K562 (cell line): ENCODE measurements around the gene C1orf56. TPM values are rescaled to one million over a fixed set of nuclear protein-coding genes. Genes with fewer than 3 reads are reported as not detected.

ENCODE experiments used
- ARNT ChIP-seq, 2 experiments: fragments of 450-650 bp; IDR thresholded peaks; 2 replicates each; pipeline ENCODE4 v1.6.1; 2016; ENCODE audit warnings: mild to moderate bottlenecking in 1 of 2
- CTBP1 ChIP-seq: fragments of 450-650 bp; IDR thresholded peaks from 2 replicates; pipeline ENCODE4 v1.6.1; 2016; ENCODE audit warnings: borderline replicate concordance
- E2F8 ChIP-seq: fragments of 450-650 bp; IDR thresholded peaks from 2 replicates; pipeline ENCODE4 v1.7.1; 2018; ENCODE audit warnings: mild to moderate bottlenecking, low read depth; ENCODE audit not compliant: partially characterized antibody
- ELK3 ChIP-seq: fragments of 450-650 bp; formaldehyde crosslinking; IDR thresholded peaks from 2 replicates; pipeline ENCODE4 v1.4.0; 2020; ENCODE audit warnings: mild to moderate bottlenecking
- EP400 ChIP-seq: fragments of 450-650 bp; IDR thresholded peaks from 2 replicates; pipeline ENCODE4 v1.6.1; 2017; ENCODE audit warnings: antibody characterized with exemption, mild to moderate bottlenecking, moderate library complexity
- FOXK2 ChIP-seq, 2 experiments: fragments of 450-650 bp; IDR thresholded peaks in 1 of 2; conservative IDR thresholded peaks in 1 of 2; 2 replicates each; pipeline ENCODE4 v1.6.1; 2016; ENCODE audit warnings: low read depth in 2 of 2, mild to moderate bottlenecking in 1 of 2
- FUS ChIP-seq: fragments of 200-400 bp; formaldehyde crosslinking; optimal IDR thresholded peaks from 2 replicates; pipeline ENCODE3; 2017; ENCODE audit warnings: low read depth, low read length
- HINFP ChIP-seq: fragments of 450-650 bp; conservative IDR thresholded peaks from 2 replicates; pipeline ENCODE4 v1.6.1; 2016; ENCODE audit warnings: missing genetic modification characterization, low read depth, mild to moderate bottlenecking, control low read depth, missing compliant biosample characterization
- KDM5B ChIP-seq: fragments of 200-600 bp; sonication (generic); IDR thresholded peaks from 2 replicates; pipeline ENCODE4 v1.6.1; 2012; ENCODE audit warnings: low read depth, mild to moderate bottlenecking, moderate library complexity, low read length, control low read depth, inconsistent platforms; ENCODE audit not compliant: insufficient replicate concordance
- MNT ChIP-seq, 2 experiments: fragments of 450-650 bp; conservative IDR thresholded peaks; 2 replicates each; pipeline ENCODE4 v1.6.1; 2017; ENCODE audit warnings: mild to moderate bottlenecking in 2 of 2, moderate library complexity in 2 of 2
- POU5F1 ChIP-seq: fragments of 150-350 bp; IDR thresholded peaks from 2 replicates; pipeline ENCODE4 v1.6.1; 2014; ENCODE audit warnings: borderline replicate concordance, low read length, low read depth, mild to moderate bottlenecking; ENCODE audit not compliant: partially characterized antibody
- RFX7 ChIP-seq: fragments of 250-450 bp; sonication (Bioruptor Pico); IDR thresholded peaks from 2 replicates; pipeline ENCODE4 v1.5.1; 2021; ENCODE audit warnings: mild to moderate bottlenecking
- SIN3A ChIP-seq, 2 experiments: fragments of 150-350 bp in 1 of 2; IDR thresholded peaks; 2 replicates each; pipeline ENCODE4 v1.6.1; 2011 to 2016; ENCODE audit warnings: borderline replicate concordance in 2 of 2, low read depth in 2 of 2, low read length in 2 of 2, mild to moderate bottlenecking in 2 of 2, moderate library complexity in 2 of 2; ENCODE audit not compliant: control insufficient read depth in 1 of 2
- SMARCA4 ChIP-seq: fragments of 450-650 bp; IDR thresholded peaks from 2 replicates; pipeline ENCODE4 v1.6.1; 2016
- TEAD1 ChIP-seq, 2 experiments: fragments of 450-650 bp in 1 of 2; sonication (generic) in 1 of 2; formaldehyde crosslinking; IDR thresholded peaks; 2 replicates each; pipeline versions ENCODE4 v1.4.0 to v1.8.0; 2020 to 2022; ENCODE audit warnings: mild to moderate bottlenecking in 2 of 2, missing genetic modification reagents in 1 of 2
- USF1 ChIP-seq: sonication (generic); formaldehyde crosslinking; IDR thresholded peaks from 2 replicates; pipeline ENCODE4 v1.9.0; 2022; ENCODE audit warnings: mild to moderate bottlenecking, missing genetic modification reagents
- ZNF174 ChIP-seq: fragments of 250-450 bp; sonication (Bioruptor Pico); IDR thresholded peaks from 2 replicates; pipeline ENCODE4 v1.4.0; 2020; ENCODE audit warnings: mild to moderate bottlenecking
- ZNF766 ChIP-seq: fragments of 200-800 bp; sonication (Bioruptor generic); conservative IDR thresholded peaks from 2 replicates; pipeline ENCODE4 v1.6.1; 2016; ENCODE audit warnings: missing genetic modification characterization, missing compliant biosample characterization
- polyA plus RNA-seq, 8 experiments: library from polyadenylated mRNA; depleted of rRNA in 4 of 8; stranded (reverse) in 5 of 8; unstranded in 3 of 8; fragments of >200 nt; fragmentation: Nextera tagmentation in 2 of 8; fragmentation: Illumina TruSeq in 1 of 8; extraction: Ambion mirVana in 2 of 8; extraction: Trizol in 1 of 8; gene quantifications; 2 replicates each; pipeline versions ENCODE4 v1.2.1 to v1.2.3, GENCODE V29; 2011 to 2014; ENCODE audit warnings: inconsistent platforms in 1 of 8, missing spikeins in 1 of 8
- total RNA-seq, 7 experiments: library from RNA; depleted of rRNA in 6 of 7; stranded (reverse); fragments of >200 nt in 6 of 7; fragmentation: Illumina TruSeq in 2 of 7; extraction: Trizol in 2 of 7; gene quantifications; 2 replicates each; pipeline versions ENCODE4 v1.2.1 to v1.2.3, GENCODE V29; 2011 to 2021; ENCODE audit warnings: low replicate concordance in 1 of 7

C1orf56 gene
- total and polyA plus RNA-seq, 9 of the 15 experiments (the other 6 are each of a cell fraction or from before 2014, with no cell fraction given): 0.18 to 15.7 (median 1.1) TPM

- TF ChIP-seq E2F8: peak; percentile 18
- no peak for TF ChIP-seq HINFP (tag)
- TF ChIP-seq TEAD1 (CRISPR knock-in tag; IDR thresholded peaks at IDR 0.05): 0 out of 4 replicates have a peak, but pooled peaks of 1 of the 2 experiments have one; percentile 9
- no peak for TF ChIP-seq POU5F1
- peak; percentile 57 to 70; a peak in 2 of 4 replicates for TF ChIP-seq SIN3A (IDR thresholded peaks at IDR 0.05; ENCODE audit: borderline replicate concordance in 2 of 2, control insufficient read depth in 1 of 2, low read depth in 2 of 2, low read length in 2 of 2)
- TF ChIP-seq USF1: peak; percentile 24; the same call in 1 of the 2 replicates
- no peak for TF ChIP-seq FUS
- TF ChIP-seq ZNF766: 0 out of 2 replicates have a peak, but pooled peaks have one; percentile 3
- TF ChIP-seq FOXK2 (conservative IDR thresholded peaks at IDR 0.05 in 1 of 2, IDR thresholded peaks at IDR 0.05 in 1 of 2; ENCODE audit: low read depth in 2 of 2): no peak
- peak; percentile 29 to 56; a peak in 1 of 4 replicates for TF ChIP-seq ARNT (IDR thresholded peaks at IDR 0.05)
- no peak for TF ChIP-seq SMARCA4
- TF ChIP-seq ZNF174 (CRISPR knock-in tag): no peak
- peak; percentile 53; the same call in 1 of the 2 replicates for TF ChIP-seq CTBP1
- TF ChIP-seq KDM5B: peak; percentile 58
- TF ChIP-seq RFX7 (CRISPR knock-in tag): no peak
- TF ChIP-seq EP400: peak; percentile 65
- TF ChIP-seq ELK3 (CRISPR knock-in tag): no peak
- peak; percentile 2 to 40; a peak in 2 of 4 replicates for TF ChIP-seq MNT (conservative IDR thresholded peaks at IDR 0.05)
Observed at GRCh38 chr1:151008244-151009205, 39.0 kb upstream of the C1orf56 start, which contains the start of gene PRUNE1 (continued).
